Thyroid gland (tissue), 4 donors: ENCODE measurements around the gene NCAPH2. TPM values are rescaled to one million over a fixed set of nuclear protein-coding genes. Genes with fewer than 3 reads are reported as not detected.

Experiments
- DNase-seq, 2 donors: peaks; one replicate each; pipeline ENCODE4 v3.0.0-alpha.2; 2019
- H3K27ac ChIP-seq, 3 donors: fragments of 200-600 bp; sonication (generic); 1 replicate in 2 of 3; 2 replicates in 1 of 3; pipeline ENCODE4 v1.5.1; 2016 to 2019; ENCODE audit warnings: mild to moderate bottlenecking in 1 of 3, moderate library complexity in 1 of 3
- H3K27me3 ChIP-seq: fragments of 200-600 bp; sonication (generic); one replicate; pipeline ENCODE4 v1.5.1; 2019
- H3K36me3 ChIP-seq, 2 donors: fragments of 200-600 bp; sonication (generic); one replicate each; pipeline ENCODE4 v1.5.1; 2016 to 2019
- H3K4me1 ChIP-seq, 2 donors: fragments of 200-600 bp; sonication (generic); one replicate each; pipeline ENCODE4 v1.5.1; 2017 to 2019
- H3K4me3 ChIP-seq, 3 donors: fragments of 200-600 bp; sonication (generic); replicated peaks in 1 of 3; 1 replicate in 2 of 3; 2 replicates in 1 of 3; pipeline ENCODE4 v1.5.1; 2016; ENCODE audit warnings: mild to moderate bottlenecking in 1 of 3
- H3K9me3 ChIP-seq: fragments of 200-600 bp; sonication (generic); one replicate; pipeline ENCODE4 v1.5.1; 2017
- CTCF ChIP-seq, 6 experiments: fragments of 200-600 bp in 3 of 6; fragments of 450-650 bp in 3 of 6; sonication (generic) in 3 of 6; IDR thresholded peaks; one replicate each; pipeline ENCODE4 v1.5.1; 2016 to 2019; ENCODE audit warnings: antibody characterized with exemption in 6 of 6, mild to moderate bottlenecking in 2 of 6, inconsistent platforms in 1 of 6, moderate library complexity in 1 of 6
- POLR2A ChIP-seq, 2 donors: fragments of 450-650 bp; IDR thresholded peaks; one replicate each; pipeline ENCODE4 v1.6.1; 2017; ENCODE audit warnings: antibody characterized with exemption in 2 of 2, mild to moderate bottlenecking in 2 of 2, moderate library complexity in 1 of 2
- WGBS, 2 donors: methylation state at CpG; one replicate each; pipeline ENCODE4 v1.1.5; 2017; 5-methylcytosine and 5-hydroxymethylcytosine counted together
- intact Hi-C: fragments of 100-400 bp; cut with DNase I; formaldehyde crosslinking; loops from one replicate; pipeline ENCODE4 v1.15.1; 2023
- total RNA-seq, 4 donors: library from RNA; depleted of rRNA; stranded (reverse); fragments of >200 nt; gene quantifications; one replicate each; pipeline ENCODE4 v1.2.3, GENCODE V29; 2016

NCAPH2 gene
- total RNA-seq, 4 donors from 2014 or later: 39.6 to 47.5 (median 43.1) TPM

GRCh38 chr22:50504369-50505211 lies 3.4 kb upstream of the NCAPH2 start:
- intact Hi-C loops: loop anchor here (10.0 kb wide), 1 partner anchor 260 kb away; the partner anchor contains the start of gene TUBGCP6
- Histone ChIP-seq H3K36me3 (peaks cover 23 to 27% of the 10 kb centered on the region in 2 donors), H3K27me3 (no peaks in the 10 kb centered on the region), H3K27ac (no peak overlapping the region), H3K9me3 (no peaks in the 10 kb centered on the region), H3K4me1 (peaks cover 9 to 16% of the 10 kb centered on the region in 2 donors), H3K4me3 (no peak overlapping the region)
- TF ChIP-seq CTCF (IDR thresholded peaks at IDR 0.05): no peak
- no peak for TF ChIP-seq POLR2A (IDR thresholded peaks at IDR 0.05)
- DNase-seq: no peak
- 93 to 99% methylated on average over 19 to 37 of the region's 44 CpGs for WGBS, 2 donors

GRCh38 chr22:50505276-50505775 lies 2.7 kb upstream of the NCAPH2 start:
- WGBS, 2 donors: 83 to 86% methylated on average over 1 to 9 of the region's 14 CpGs
- H3K27ac ChIP-seq: no peak overlapping the region
- TF ChIP-seq CTCF (IDR thresholded peaks at IDR 0.05) (no peak), POLR2A (IDR thresholded peaks at IDR 0.05) (no peak)
- H3K36me3 ChIP-seq: peaks cover 23 to 27% of the 10 kb centered on the region in 2 donors
- no peak for DNase-seq
- intact Hi-C loops: loop anchor here (10.0 kb wide), 1 partner anchor 261 kb away; the partner anchor contains the start of gene TUBGCP6
- H3K9me3 ChIP-seq: no peaks in the 10 kb centered on the region
- H3K4me1 ChIP-seq: peaks cover 9 to 16% of the 10 kb centered on the region in 2 donors
- no peaks in the 10 kb centered on the region for H3K27me3 ChIP-seq
- H3K4me3 ChIP-seq: no peak overlapping the region

- no peak for TF ChIP-seq CTCF (IDR thresholded peaks at IDR 0.05)
- no peak for TF ChIP-seq POLR2A (IDR thresholded peaks at IDR 0.05)
- WGBS, 2 donors: 93 to 95% methylated on average over 21 to 26 of the region's 41 CpGs
- intact Hi-C loops: loop anchor here (10.0 kb wide), 1 partner anchor 261 kb away; the partner anchor contains the start of gene TUBGCP6
- Histone ChIP-seq H3K27ac (no peak overlapping the region), H3K9me3 (no peaks in the 10 kb centered on the region), H3K4me3 (no peak overlapping the region), H3K4me1 (peaks cover 9 to 16% of the 10 kb centered on the region in 2 donors), H3K36me3 (peaks cover 23 to 27% of the 10 kb centered on the region in 2 donors), H3K27me3 (no peaks in the 10 kb centered on the region)
- no peak for DNase-seq
Observed at GRCh38 chr22:50505776-50506610, 2.0 kb upstream of the NCAPH2 start.

- Histone ChIP-seq H3K4me1 (peaks cover 9 to 16% of the 10 kb centered on the region in 2 donors), H3K27me3 (no peaks in the 10 kb centered on the region), H3K4me3 (peak overlapping the region; percentile 87 to 98 (median 91)), H3K36me3 (peaks cover 23 to 27% of the 10 kb centered on the region in 2 donors), H3K27ac (peak overlapping the region; percentile 65 to 67 (median 66)), H3K9me3 (no peaks in the 10 kb centered on the region)
- 2 to 33% methylated on average over 7 to 13 of the region's 21 CpGs for WGBS, 2 donors
- TF ChIP-seq CTCF (IDR thresholded peaks at IDR 0.05) (no peak), POLR2A (IDR thresholded peaks at IDR 0.05) (no peak)
- intact Hi-C loops: loop anchor here (10.0 kb wide), 1 partner anchor 262 kb away; the partner anchor contains the start of gene TUBGCP6
- peak in 1 of 2 donors; percentile 39 for DNase-seq
Observed at GRCh38 chr22:50506611-50507420, 1.2 kb upstream of the NCAPH2 start.
